Transverse colon (tissue), 4 donors: ENCODE results near the gene OR1M1.

Source experiments
- EP300 ChIP-seq: sonication (generic); formaldehyde crosslinking; IDR thresholded peaks from one replicate; pipeline ENCODE4 v1.6.1; 2017; ENCODE audit warnings: antibody characterized with exemption, low read depth
- POLR2A ChIP-seq: fragments of 450-650 bp; IDR thresholded peaks from one replicate; pipeline ENCODE4 v1.6.1; 2016; ENCODE audit warnings: antibody characterized with exemption, mild to moderate bottlenecking, moderate library complexity
- POLR2AphosphoS5 ChIP-seq, 3 donors: sonication (generic); formaldehyde crosslinking; IDR thresholded peaks; one replicate each; pipeline ENCODE4 v1.6.1; 2016; ENCODE audit warnings: antibody characterized with exemption in 3 of 3
- TF ChIP-seq, protein P1 (sequence below), 5 experiments: fragments of 200-600 bp in 3 of 5; fragments of 450-650 bp in 2 of 5; sonication (generic) in 3 of 5; IDR thresholded peaks; 1 replicate in 2 of 5; 2 replicates in 3 of 5; pipeline ENCODE4 v1.5.1; 2016 to 2017; ENCODE audit warnings: antibody characterized with exemption in 5 of 5, inconsistent platforms in 3 of 5, mild to moderate bottlenecking in 2 of 5, moderate library complexity in 1 of 5

DNA sequence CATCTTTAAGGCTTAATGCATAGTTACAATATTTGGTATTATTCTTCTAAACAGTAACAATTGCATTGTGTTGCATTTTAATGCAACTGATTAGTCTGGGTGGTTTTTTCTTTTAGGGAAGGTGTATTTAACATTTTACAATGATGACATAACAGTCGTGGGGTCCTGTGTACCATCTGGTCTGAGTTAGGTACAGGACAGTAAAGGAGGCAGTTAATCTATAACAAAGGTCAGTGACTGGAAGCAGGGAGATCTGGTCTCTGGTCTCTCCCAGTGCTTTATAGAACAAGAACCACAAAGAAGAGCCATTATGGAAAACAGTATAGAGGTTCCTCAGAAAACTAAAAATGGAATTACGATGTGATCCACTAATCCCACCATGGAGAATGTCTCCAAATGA is 23.1 kb downstream of the OR1M1 start:
- no peak for TF ChIP-seq POLR2AphosphoS5 (IDR thresholded peaks at IDR 0.05)
- TF ChIP-seq, protein P1, sequence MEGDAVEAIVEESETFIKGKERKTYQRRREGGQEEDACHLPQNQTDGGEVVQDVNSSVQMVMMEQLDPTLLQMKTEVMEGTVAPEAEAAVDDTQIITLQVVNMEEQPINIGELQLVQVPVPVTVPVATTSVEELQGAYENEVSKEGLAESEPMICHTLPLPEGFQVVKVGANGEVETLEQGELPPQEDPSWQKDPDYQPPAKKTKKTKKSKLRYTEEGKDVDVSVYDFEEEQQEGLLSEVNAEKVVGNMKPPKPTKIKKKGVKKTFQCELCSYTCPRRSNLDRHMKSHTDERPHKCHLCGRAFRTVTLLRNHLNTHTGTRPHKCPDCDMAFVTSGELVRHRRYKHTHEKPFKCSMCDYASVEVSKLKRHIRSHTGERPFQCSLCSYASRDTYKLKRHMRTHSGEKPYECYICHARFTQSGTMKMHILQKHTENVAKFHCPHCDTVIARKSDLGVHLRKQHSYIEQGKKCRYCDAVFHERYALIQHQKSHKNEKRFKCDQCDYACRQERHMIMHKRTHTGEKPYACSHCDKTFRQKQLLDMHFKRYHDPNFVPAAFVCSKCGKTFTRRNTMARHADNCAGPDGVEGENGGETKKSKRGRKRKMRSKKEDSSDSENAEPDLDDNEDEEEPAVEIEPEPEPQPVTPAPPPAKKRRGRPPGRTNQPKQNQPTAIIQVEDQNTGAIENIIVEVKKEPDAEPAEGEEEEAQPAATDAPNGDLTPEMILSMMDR (IDR thresholded peaks at IDR 0.05), result no peak
- no peak for TF ChIP-seq POLR2A
- TF ChIP-seq EP300, result no peak
